Omental fat pad (tissue), 4 donors: Measurements from ENCODE around the gene TBL1X. TPM values are rescaled to one million over a fixed set of nuclear protein-coding genes. Genes with fewer than 3 reads are reported as not detected.
A peak's percentile ranks its signal among the peaks of the same experiment; 100 is the strongest.

ENCODE experiments used
- ATAC-seq: fragments of 150-250 bp; one replicate; pipeline ENCODE4 v1.9.1; 2016; ENCODE audit warnings: mild to moderate bottlenecking, moderate library complexity; ENCODE audit not compliant: low FRiP score
- DNase-seq: peaks from one replicate; pipeline ENCODE4 v3.0.0-alpha.2; 2019; ENCODE audit warnings: low spot score
- total RNA-seq, 4 donors: library from RNA; depleted of rRNA; stranded (reverse); fragments of >200 nt; gene quantifications; one replicate each; pipeline ENCODE4 v1.1.0, GENCODE V29; 2016
- TF ChIP-seq, protein P1 (sequence below), 3 donors: fragments of 450-650 bp; IDR thresholded peaks; one replicate each; pipeline ENCODE4 v1.5.1; 2016 to 2017; ENCODE audit warnings: antibody characterized with exemption in 3 of 3, mild to moderate bottlenecking in 3 of 3, moderate library complexity in 2 of 3

Gene TBL1X
- total RNA-seq, 4 donors from 2014 or later = 13.1 to 22.7 (median 16.2) TPM

DNA sequence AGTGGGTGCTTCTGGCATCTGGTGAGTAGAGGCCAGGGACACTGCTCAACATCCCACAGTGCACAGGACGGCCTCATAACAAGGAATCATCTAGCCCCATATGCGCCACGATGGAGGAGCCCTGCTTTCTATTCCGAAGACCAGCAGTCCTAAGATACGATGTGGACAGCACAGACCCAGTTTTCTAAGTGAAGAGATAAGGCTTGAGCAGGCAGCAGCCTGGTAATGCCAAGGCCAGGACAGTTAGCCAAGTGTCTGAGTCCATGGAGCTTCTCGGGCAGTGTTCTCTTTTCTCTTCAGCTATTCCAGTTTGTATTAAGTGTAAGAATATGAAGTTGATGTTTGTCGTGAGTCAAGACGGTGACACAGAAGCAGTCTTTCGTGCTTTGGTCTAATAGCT lies 112.7 kb downstream of the TBL1X start:
- TF ChIP-seq, protein P1, sequence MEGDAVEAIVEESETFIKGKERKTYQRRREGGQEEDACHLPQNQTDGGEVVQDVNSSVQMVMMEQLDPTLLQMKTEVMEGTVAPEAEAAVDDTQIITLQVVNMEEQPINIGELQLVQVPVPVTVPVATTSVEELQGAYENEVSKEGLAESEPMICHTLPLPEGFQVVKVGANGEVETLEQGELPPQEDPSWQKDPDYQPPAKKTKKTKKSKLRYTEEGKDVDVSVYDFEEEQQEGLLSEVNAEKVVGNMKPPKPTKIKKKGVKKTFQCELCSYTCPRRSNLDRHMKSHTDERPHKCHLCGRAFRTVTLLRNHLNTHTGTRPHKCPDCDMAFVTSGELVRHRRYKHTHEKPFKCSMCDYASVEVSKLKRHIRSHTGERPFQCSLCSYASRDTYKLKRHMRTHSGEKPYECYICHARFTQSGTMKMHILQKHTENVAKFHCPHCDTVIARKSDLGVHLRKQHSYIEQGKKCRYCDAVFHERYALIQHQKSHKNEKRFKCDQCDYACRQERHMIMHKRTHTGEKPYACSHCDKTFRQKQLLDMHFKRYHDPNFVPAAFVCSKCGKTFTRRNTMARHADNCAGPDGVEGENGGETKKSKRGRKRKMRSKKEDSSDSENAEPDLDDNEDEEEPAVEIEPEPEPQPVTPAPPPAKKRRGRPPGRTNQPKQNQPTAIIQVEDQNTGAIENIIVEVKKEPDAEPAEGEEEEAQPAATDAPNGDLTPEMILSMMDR (IDR thresholded peaks at IDR 0.05) = no peak
- ATAC-seq = no peak
- DNase-seq = no peak

DNA sequence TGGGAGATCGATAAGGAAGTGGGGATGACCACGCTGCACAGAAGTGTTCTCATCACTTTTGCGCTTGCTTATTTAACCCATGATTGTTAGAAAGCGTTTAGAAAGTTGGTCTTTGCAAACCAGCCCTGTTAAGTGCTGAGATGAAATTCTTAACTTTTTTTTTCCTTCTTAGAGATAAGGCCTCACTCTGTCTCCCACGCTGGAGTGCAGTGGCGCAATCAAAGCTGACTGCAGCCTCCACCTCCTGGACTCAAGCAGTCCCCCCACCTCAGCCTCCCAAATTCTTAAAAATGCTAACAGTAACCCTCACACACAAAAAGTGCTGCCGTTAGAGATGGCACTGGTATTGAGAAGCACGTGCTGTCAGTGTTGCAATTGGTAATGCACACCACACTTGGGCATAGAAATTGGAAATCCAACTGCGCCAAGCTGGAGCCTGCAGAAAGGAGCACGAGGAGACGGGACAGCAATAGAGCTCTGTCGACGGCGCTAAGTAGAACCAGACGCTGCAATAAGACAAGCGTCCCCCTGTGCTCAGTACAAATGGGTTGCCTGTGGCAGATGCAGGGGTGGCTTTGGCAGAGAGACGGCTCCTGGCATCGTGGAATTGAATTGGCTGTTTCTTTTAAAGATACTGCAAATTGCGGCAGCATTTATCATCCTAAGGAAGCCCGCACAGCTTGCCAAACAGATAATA lies 113.4 kb downstream of the TBL1X start:
- TF ChIP-seq, protein P1 (IDR thresholded peaks at IDR 0.05) = no peak
- ATAC-seq = peak; percentile 39
- no peak for DNase-seq

DNA sequence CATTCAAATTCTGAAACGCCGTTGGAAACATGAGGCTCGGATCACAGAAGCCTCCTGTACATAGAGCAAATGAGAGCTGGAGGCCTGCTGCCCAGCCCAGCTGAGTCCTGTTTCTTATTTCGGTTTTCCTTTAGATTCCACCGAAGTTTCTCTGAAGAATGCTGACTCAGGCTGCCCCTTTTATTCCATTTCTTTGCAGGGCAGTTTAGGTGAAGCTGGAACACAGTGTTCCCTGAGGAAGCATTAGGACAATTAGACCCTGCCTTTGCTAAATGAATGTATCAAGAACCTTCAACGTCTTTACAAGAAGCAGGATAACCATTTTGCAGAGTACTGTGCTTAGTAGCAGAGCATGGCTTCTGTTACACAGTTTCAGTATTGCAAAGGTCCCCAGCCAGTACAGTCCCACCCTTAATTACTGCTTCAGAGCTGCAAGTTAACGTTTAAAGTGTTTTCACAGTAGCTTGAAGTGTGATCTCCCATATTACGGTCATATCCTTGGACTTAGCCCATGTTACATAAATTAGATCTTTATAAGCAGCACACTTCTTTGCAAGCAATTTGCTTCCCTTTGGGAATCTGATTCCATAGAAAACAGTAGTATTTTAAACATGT lies 117.0 kb downstream of the TBL1X start:
- TF ChIP-seq, protein P1 (IDR thresholded peaks at IDR 0.05) = no peak
- ATAC-seq (no peak), DNase-seq (no peak)

DNA sequence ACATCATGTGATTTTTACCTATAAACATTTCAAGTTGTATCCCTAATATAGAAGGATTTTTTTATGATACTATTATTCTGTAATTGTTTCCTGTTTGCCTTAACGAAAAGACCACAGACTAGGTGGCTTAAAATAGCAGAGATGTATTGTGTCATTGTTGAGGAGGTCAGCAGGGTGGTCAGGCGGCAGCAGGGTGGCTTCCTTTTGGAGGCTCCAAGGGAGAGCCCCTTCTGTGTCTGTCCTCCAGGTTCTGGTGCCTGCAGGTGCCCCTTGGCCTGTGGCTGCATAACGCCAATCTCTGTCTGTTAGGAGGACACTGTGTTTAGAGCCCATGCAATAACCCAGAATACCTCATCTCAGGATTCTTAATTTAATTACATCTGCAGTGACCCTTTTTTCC lies 118.1 kb downstream of the TBL1X start:
- DNase-seq (no peak), ATAC-seq (no peak)
- TF ChIP-seq, protein P1 (IDR thresholded peaks at IDR 0.05) = no peak

DNA sequence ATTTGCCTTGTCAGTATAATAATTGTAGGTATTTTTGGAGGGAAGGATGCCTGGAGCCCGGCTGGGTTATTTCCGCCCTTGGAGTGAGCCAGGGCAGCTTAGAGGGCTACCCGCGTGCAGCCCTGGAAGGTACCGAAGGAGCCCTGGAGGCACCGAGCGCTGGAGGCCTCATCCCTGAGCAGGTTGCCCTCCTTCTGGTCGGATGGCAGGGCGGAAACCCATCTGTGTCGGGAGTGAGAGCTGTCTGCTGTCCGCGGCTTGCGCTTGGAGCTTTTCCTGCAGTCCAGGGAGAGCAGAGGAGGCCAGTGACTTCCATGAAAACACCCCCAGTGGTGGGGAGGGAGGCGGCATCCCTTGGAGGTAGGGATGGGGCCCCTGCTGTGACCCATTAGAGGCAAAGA lies 122.1 kb downstream of the TBL1X start:
- DNase-seq (no peak), ATAC-seq (no peak)
- TF ChIP-seq, protein P1 (IDR thresholded peaks at IDR 0.05) = no peak

DNA sequence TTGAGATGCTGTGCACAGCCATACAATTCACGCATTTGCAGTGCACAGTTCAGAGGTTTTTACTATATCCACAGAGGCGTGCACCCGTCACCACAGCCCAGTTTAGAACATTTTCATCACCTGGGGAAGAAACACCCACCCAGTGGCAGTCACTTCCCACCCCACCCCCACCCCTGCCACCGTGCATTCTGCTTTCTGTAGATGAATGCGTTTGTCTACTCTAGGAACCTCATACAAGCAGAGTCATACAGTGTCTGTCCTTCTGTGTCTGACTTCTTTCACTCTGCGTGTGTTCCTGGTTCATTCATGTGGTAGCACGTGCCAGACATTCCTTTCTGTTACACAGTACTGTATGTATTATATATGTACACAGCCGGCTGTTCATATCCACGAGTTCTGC lies 122.8 kb downstream of the TBL1X start:
- ATAC-seq = no peak
- TF ChIP-seq, protein P1 (IDR thresholded peaks at IDR 0.05) = no peak
- DNase-seq = no peak

DNA sequence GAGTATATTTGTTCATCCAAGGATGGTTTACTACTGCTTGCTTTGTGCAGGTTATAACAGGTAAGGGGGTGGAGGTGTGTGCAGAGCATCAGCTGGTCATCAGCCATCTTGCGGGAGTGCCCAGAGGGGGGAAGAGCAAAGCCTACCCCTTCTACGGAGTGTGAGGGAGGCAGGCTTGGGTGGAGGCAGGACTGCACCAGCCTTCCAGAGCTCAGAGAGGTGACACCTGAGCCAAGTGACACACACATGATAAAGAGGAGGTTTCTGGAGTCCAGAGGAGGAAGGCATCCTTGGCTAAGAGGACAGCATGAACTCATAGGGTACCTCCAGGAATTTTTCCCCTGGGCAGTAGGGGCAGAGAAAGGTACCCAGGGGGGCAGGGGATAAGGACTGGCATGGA lies 126.6 kb downstream of the TBL1X start:
- ATAC-seq = no peak
- DNase-seq = no peak

More for the DNA sequence above, 126.6 kb downstream of the TBL1X start:
- TF ChIP-seq, protein P1 (IDR thresholded peaks at IDR 0.05) = no peak
